Peyer's patch (tissue), 4 donors: Measurements from ENCODE around the gene ZBTB20.

Experiments
- POLR2A ChIP-seq, 2 donors: fragments of 450-650 bp; IDR thresholded peaks; one replicate each; pipeline ENCODE4 v1.5.1; 2017; ENCODE audit warnings: antibody characterized with exemption in 2 of 2, mild to moderate bottlenecking in 2 of 2, moderate library complexity in 2 of 2
- TF ChIP-seq, protein P1 (sequence below), 6 experiments: fragments of 450-650 bp in 4 of 6; fragments of 200-600 bp in 2 of 6; sonication (generic) in 1 of 6; IDR thresholded peaks; one replicate each; pipeline ENCODE4 v1.5.1; 2017 to 2019; ENCODE audit warnings: antibody characterized with exemption in 6 of 6, mild to moderate bottlenecking in 3 of 6, moderate library complexity in 1 of 6

DNA sequence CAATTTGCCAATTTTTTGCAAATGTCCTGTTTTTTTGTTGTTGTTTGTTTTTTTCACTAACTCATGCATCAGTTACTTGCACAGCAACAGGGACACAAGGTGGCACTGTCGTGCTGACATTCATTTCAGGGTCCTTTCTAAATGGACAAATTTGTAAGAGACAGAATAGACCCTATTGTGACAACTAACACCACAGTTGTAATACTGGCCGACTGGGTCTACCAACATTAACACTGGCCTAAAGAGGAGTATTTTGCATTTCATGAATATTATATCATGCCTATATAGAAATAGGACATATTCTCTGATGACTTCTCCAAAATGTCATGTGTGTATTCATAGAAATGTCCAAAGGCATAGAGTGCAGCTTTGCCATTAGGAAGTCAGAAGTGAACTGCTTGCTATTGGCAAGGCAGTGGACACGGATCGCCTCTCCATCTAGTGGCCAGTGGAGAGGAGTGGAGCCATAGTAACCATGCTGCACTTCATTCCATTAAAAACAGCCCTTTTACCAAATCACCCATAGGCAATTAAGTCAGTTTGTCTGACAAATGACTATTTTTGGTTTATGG lies 54.8 kb downstream of the ZBTB20 start:
- TF ChIP-seq, protein P1, sequence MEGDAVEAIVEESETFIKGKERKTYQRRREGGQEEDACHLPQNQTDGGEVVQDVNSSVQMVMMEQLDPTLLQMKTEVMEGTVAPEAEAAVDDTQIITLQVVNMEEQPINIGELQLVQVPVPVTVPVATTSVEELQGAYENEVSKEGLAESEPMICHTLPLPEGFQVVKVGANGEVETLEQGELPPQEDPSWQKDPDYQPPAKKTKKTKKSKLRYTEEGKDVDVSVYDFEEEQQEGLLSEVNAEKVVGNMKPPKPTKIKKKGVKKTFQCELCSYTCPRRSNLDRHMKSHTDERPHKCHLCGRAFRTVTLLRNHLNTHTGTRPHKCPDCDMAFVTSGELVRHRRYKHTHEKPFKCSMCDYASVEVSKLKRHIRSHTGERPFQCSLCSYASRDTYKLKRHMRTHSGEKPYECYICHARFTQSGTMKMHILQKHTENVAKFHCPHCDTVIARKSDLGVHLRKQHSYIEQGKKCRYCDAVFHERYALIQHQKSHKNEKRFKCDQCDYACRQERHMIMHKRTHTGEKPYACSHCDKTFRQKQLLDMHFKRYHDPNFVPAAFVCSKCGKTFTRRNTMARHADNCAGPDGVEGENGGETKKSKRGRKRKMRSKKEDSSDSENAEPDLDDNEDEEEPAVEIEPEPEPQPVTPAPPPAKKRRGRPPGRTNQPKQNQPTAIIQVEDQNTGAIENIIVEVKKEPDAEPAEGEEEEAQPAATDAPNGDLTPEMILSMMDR (IDR thresholded peaks at IDR 0.05), result peak; percentile 11 to 72 (median 60)
- no peak for TF ChIP-seq POLR2A (IDR thresholded peaks at IDR 0.05)
